GM21717 (cell line): ENCODE data around the gene NCKAP5.

Source experiments
- ATAC-seq: cut with Tn5 transposase; IDR thresholded peaks from one replicate; pipeline ENCODE4 v1.9.1; 2021; ENCODE audit warnings: mild to moderate bottlenecking, moderate library complexity; ENCODE audit not compliant: unreplicated experiment

Gene NCKAP5

GRCh38 chr2:132977812-132978529, 590.3 kb downstream of the NCKAP5 start:
- no peak for ATAC-seq

GRCh38 chr2:132975193-132976105, 592.8 kb downstream of the NCKAP5 start:
- no peak for ATAC-seq

GRCh38 chr2:132974467-132975095, 593.7 kb downstream of the NCKAP5 start:
- ATAC-seq: no peak

- ATAC-seq: no peak
These were observed 596.8 kb downstream of the NCKAP5 start for GRCh38 chr2:132971310-132972061.

- no peak for ATAC-seq
These were observed 598.8 kb downstream of the NCKAP5 start for GRCh38 chr2:132969371-132969985.

- no peak for ATAC-seq
These were observed 602.8 kb downstream of the NCKAP5 start for GRCh38 chr2:132965460-132965859.

GRCh38 chr2:132963161-132963560, 605.1 kb downstream of the NCKAP5 start:
- ATAC-seq: no peak

GRCh38 chr2:132958887-132959286, 609.4 kb downstream of the NCKAP5 start:
- ATAC-seq: no peak

- no peak for ATAC-seq
These were observed 612.2 kb downstream of the NCKAP5 start for GRCh38 chr2:132955871-132956615.

GRCh38 chr2:132953771-132954170, 614.5 kb downstream of the NCKAP5 start:
- ATAC-seq: peak; percentile 89

GRCh38 chr2:132951008-132951714, 617.1 kb downstream of the NCKAP5 start:
- ATAC-seq: no peak

GRCh38 chr2:132949108-132949507, 619.2 kb downstream of the NCKAP5 start:
- no peak for ATAC-seq

- ATAC-seq: no peak
These were observed 620.1 kb downstream of the NCKAP5 start for GRCh38 chr2:132948211-132948610.

GRCh38 chr2:132943829-132944228, 624.4 kb downstream of the NCKAP5 start:
- ATAC-seq: no peak

GRCh38 chr2:132941296-132942020, 626.8 kb downstream of the NCKAP5 start:
- ATAC-seq: no peak

GRCh38 chr2:132937629-132938028, 630.6 kb downstream of the NCKAP5 start:
- no peak for ATAC-seq

- ATAC-seq: peak; percentile 86
These were observed 631.5 kb downstream of the NCKAP5 start for GRCh38 chr2:132936791-132937190.

GRCh38 chr2:132936261-132936660, 632.0 kb downstream of the NCKAP5 start:
- ATAC-seq: no peak
